GM12878 (cell line): Measurements from ENCODE around the gene NTSR1. TPM values are rescaled to one million over a fixed set of nuclear protein-coding genes. Genes with fewer than 3 reads are reported as not detected.

Source experiments
- ATAC-seq: fragments of 200-7000 bp; cut with Tn5 transposase; 3 replicates; pipeline ENCODE4 v1.9.1; 2020; ENCODE audit warnings: mild to moderate bottlenecking, moderate library complexity
- BruUV-seq: library from RNA; stranded (reverse); fragments of 400-500 nt; replicated peaks from 2 replicates; lab custom pipeline; 2021; lab: Mats Ljungman, UMichigan
- CTCF ChIA-PET: fragments of 300-600 bp; sonication (Branson Sonifier 250); formaldehyde crosslinking; extraction: SDS; loops from one replicate; lab custom pipeline; 2021; ENCODE audit warnings: inconsistent platforms; lab: Yijun Ruan, JAX
- POLR2A ChIA-PET: fragments of 350-600 bp; formaldehyde crosslinking; extraction: SDS; loops from one replicate; lab custom pipeline; 2021; ENCODE audit warnings: inconsistent platforms; lab: Charles Lee
- RAD21 ChIA-PET: fragments of 300-600 bp; sonication (Branson Sonifier 250); formaldehyde crosslinking; loops from one replicate; lab custom pipeline; 2023; ENCODE audit warnings: antibody characterized with exemption; ENCODE audit not compliant: unreplicated experiment; lab: Charles Lee
- SMC1A ChIA-PET: fragments of 300-600 bp; sonication (Branson Sonifier 250); formaldehyde crosslinking; loops from one replicate; lab custom pipeline; 2023; ENCODE audit not compliant: unreplicated experiment, uncharacterized antibody; lab: Charles Lee
- DNase-seq: peaks from one replicate; pipeline ENCODE4 v3.0.0-alpha.2; 2011; ENCODE audit warnings: low read depth, low spot score
- FAIRE-seq: peaks from 3 replicates; lab custom pipeline; 2011; peaks lifted over from hg19 to GRCh38; lab: Jason Lieb, UNC
- H2AFZ ChIP-seq: 2 replicates; pipeline ENCODE4 v1.6.0; 2011; ENCODE audit warnings: low read depth, low read length, control low read depth; ENCODE audit not compliant: control insufficient read depth
- H3K27ac ChIP-seq: 2 replicates; pipeline ENCODE4 v1.5.1; 2011; ENCODE audit warnings: control low read depth; ENCODE audit not compliant: control insufficient read depth, insufficient read depth
- H3K27me3 ChIP-seq, 2 experiments: replicated peaks in 1 of 2; 2 replicates each; pipeline versions ENCODE4 v1.6.0 to v1.6.1; 2011; ENCODE audit warnings: low read length in 1 of 2; ENCODE audit not compliant: control insufficient read depth in 2 of 2, insufficient read depth in 2 of 2
- H3K36me3 ChIP-seq, 2 experiments: 2 replicates each; pipeline ENCODE4 v1.5.1; 2011; ENCODE audit warnings: low read length in 1 of 2; ENCODE audit not compliant: control insufficient read depth in 2 of 2, insufficient read depth in 2 of 2
- H3K4me1 ChIP-seq: 2 replicates; pipeline ENCODE4 v1.6.1; 2011; ENCODE audit warnings: mild to moderate bottlenecking, low read length, moderate library complexity, mixed read lengths; ENCODE audit not compliant: control insufficient read depth, insufficient read depth
- H3K4me2 ChIP-seq: 2 replicates; pipeline ENCODE4 v1.6.0; 2011; ENCODE audit warnings: control low read depth; ENCODE audit not compliant: control insufficient read depth, insufficient read depth
- H3K4me3 ChIP-seq: fragments of 200-600 bp; sonication (generic); 2 replicates; pipeline ENCODE4 v1.5.1; 2016
- H3K79me2 ChIP-seq: 2 replicates; pipeline ENCODE4 v1.6.0; 2011; ENCODE audit warnings: low read length; ENCODE audit not compliant: control insufficient read depth, insufficient read depth
- H3K9ac ChIP-seq: 2 replicates; pipeline ENCODE4 v1.8.0; 2011; ENCODE audit warnings: low read length, control low read depth, mixed read lengths; ENCODE audit not compliant: control insufficient read depth, insufficient read depth
- H3K9me3 ChIP-seq: replicated peaks from 3 replicates; pipeline ENCODE4 v1.5.1; 2011; ENCODE audit warnings: mild to moderate bottlenecking, low read length; ENCODE audit not compliant: control insufficient read depth, insufficient read depth
- H4K20me1 ChIP-seq: 2 replicates; pipeline ENCODE4 v1.6.0; 2011; ENCODE audit not compliant: control insufficient read depth, insufficient read depth
- BCL11A ChIP-seq: IDR thresholded peaks from 2 replicates; pipeline ENCODE4 v1.6.1; 2011; ENCODE audit warnings: low read depth, low read length
- BMI1 ChIP-seq: fragments of 450-650 bp; IDR thresholded peaks from 2 replicates; pipeline ENCODE4 v1.6.1; 2016; ENCODE audit warnings: mild to moderate bottlenecking, moderate library complexity, borderline replicate concordance
- CBX5 ChIP-seq: sonication (generic); IDR thresholded peaks from 2 replicates; pipeline ENCODE4 v1.6.1; 2016; ENCODE audit warnings: low read depth, moderate library complexity, mild to moderate bottlenecking, inconsistent platforms
- CHD2 ChIP-seq: IDR thresholded peaks from 2 replicates; pipeline ENCODE4 v1.6.1; 2011; ENCODE audit warnings: low read depth, low read length, improper control_type of control experiment, borderline replicate concordance
- NR2C1 ChIP-seq: fragments of 450-650 bp; IDR thresholded peaks from 2 replicates; pipeline ENCODE4 v1.6.1; 2017; ENCODE audit warnings: antibody characterized with exemption, mild to moderate bottlenecking, moderate library complexity
- POLR2AphosphoS2 ChIP-seq: IDR thresholded peaks from 2 replicates; pipeline ENCODE4 v1.6.1; 2011; ENCODE audit warnings: low read depth, mild to moderate bottlenecking, low read length, improper control_type of control experiment, moderate library complexity
- RB1 ChIP-seq: fragments of 450-650 bp; formaldehyde crosslinking; IDR thresholded peaks from 2 replicates; pipeline ENCODE4 v1.6.1; 2017; ENCODE audit warnings: mild to moderate bottlenecking, borderline replicate concordance
- WRNIP1 ChIP-seq: IDR thresholded peaks from 2 replicates; pipeline ENCODE4 v1.6.1; 2011; ENCODE audit warnings: low read depth, low read length, improper control_type of control experiment, borderline replicate concordance
- WGBS: methylation state at CpG from one replicate; pipeline ENCODE4 v1.1.6; 2016; ENCODE audit warnings: low lambda C conversion rate; ENCODE audit not compliant: insufficient replicate concordance, insufficient coverage; ENCODE audit errors: missing lambda C conversion rate; 5-methylcytosine and 5-hydroxymethylcytosine counted together
- in situ Hi-C: fragments of 300-500 bp; cut with MboI; formaldehyde crosslinking; loops from 9 replicates; pipeline ENCODE4 v1.14.3; 2018; ENCODE audit warnings: mixed read lengths
- intact Hi-C: fragments of 100-400 bp; cut with micrococcal nuclease; formaldehyde crosslinking; loops from one replicate; pipeline ENCODE4 v1.14.2; 2022; ENCODE audit not compliant: unreplicated experiment
- polyA plus RNA-seq, 11 experiments: library from polyadenylated mRNA; depleted of rRNA in 4 of 11; unstranded in 6 of 11; stranded (reverse) in 5 of 11; fragments of >200 nt; fragmentation: Nextera tagmentation in 4 of 11; fragmentation: Illumina TruSeq in 1 of 11; extraction: Ambion mirVana in 4 of 11; extraction: Trizol in 1 of 11; gene quantifications; 1 replicate in 1 of 11; 2 replicates in 10 of 11; pipeline versions ENCODE4 v1.2.1 to v1.2.3, GENCODE V29; 2011 to 2016; ENCODE audit warnings: inconsistent platforms in 2 of 11, missing spikeins in 2 of 11, low read depth in 1 of 11
- total RNA-seq, 4 experiments: library from RNA; depleted of rRNA in 3 of 4; stranded (reverse); fragments of >200 nt in 3 of 4; fragmentation: Illumina TruSeq in 1 of 4; extraction: Trizol in 1 of 4; gene quantifications; 2 replicates each; pipeline versions ENCODE4 v1.2.1 to v1.2.3, GENCODE V29; 2013 to 2021

NTSR1 gene
- total and polyA plus RNA-seq, 10 of the 15 experiments (the other 5 are each of a cell fraction or from before 2014, with no cell fraction given), result not detected

DNA sequence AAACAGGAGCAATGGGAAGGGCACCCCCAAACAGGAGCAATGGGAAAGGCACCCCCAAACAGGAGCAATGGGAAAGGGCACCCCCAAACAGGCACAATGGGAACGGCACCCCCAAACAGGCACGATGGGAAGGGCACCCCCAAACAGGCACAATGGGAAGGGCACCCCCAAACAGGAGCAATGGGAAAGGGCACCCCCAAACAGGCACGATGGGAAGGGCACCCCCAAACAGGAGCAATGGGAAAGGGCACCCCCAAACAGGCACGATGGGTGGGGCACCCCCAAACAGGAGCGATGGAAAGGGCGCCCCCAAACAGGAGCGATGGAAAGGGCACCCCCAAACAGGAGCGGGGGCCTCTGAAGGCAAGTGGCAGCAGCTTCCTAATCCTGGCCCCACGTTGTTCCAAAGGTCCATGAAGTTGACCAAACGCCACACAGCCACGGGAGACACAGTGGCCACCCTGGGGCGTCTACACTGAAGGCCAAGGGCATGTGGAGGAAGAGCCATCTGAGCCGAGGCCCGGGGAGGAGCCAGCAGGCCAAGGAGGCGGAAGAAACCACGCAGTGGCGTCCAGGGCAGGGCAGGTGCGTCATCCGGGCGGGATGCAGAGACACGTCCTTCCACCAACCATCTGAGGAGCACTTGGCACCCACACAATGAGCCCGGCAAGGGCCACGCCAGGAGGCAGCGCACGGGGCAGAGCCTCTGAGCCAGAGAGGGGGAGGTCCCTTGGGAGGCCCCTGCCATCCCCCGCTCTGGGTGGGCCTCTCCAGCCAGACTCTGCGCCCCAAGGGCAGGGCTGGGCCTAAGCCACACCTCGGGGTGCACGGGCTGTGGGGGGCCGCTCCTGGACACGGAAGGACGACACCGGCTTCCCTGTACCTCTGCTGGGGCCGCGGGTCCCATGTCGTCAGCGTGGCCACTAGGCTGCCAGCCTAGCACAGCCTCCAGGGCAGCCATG lies 21.5 kb upstream of the NTSR1 start:
- ChIA-PET POLR2A (interaction anchor here (0.6 kb wide), 1 partner anchor 32 kb away, joined by 6 read pairs; no protein-coding TSS in a partner anchor), SMC1A (no interaction called here), CTCF (no interaction called here), RAD21 (no interaction called here)
- Histone ChIP-seq H3K36me3 (no peaks in the 10 kb centered on the region), H3K4me2 (no peak overlapping the region), H3K79me2 (no peaks in the 10 kb centered on the region), H3K9ac (no peak overlapping the region), H3K4me3 (no peak overlapping the region), H3K27ac (no peak overlapping the region), H3K4me1 (no peaks in the 10 kb centered on the region), H3K9me3 (no peaks in the 10 kb centered on the region), H2AFZ (no peak overlapping the region), H4K20me1 (no peaks in the 10 kb centered on the region), H3K27me3 (no peaks in the 10 kb centered on the region; a peak in 2 of 4 replicates)
- TF ChIP-seq RB1, result no peak
- no peak for TF ChIP-seq BMI1
- TF ChIP-seq WRNIP1, result no peak
- TF ChIP-seq CBX5, result no peak
- TF ChIP-seq CHD2, result no peak
- no peak for TF ChIP-seq BCL11A
- TF ChIP-seq POLR2AphosphoS2, result no peak
- no peak for TF ChIP-seq NR2C1
- intact Hi-C loops (no loop called here), in situ Hi-C loops (no loop called here)
- WGBS, result 48% methylated on average over 35 of the region's 37 CpGs
- DNase-seq, result no peak
- ATAC-seq, result no peak
- no peak for FAIRE-seq
- no TSS peak for BruUV-seq
